ENCODE data around the gene TMEM61. TPM values are rescaled to one million over a fixed set of nuclear protein-coding genes. Genes with fewer than 3 reads are reported as not detected.

The TMEM61 gene
- total RNA-seq, 1 experiment from 2014 or later: 0.95 TPM

- Histone ChIP-seq H3K9me2 (replicated peaks; ENCODE audit: low read length) (no peaks in the 10 kb centered on the region), H3K4me2 (ENCODE audit: low read length) (no peak overlapping the region), H3K4me1 (ENCODE audit: insufficient read depth, low read length) (no peaks in the 10 kb centered on the region), H3K27ac (ENCODE audit: low read length) (no peak overlapping the region), H3F3A (ENCODE audit: low read length, unreplicated experiment) (no peaks in the 10 kb centered on the region), H3K27me3 (ENCODE audit: low read length) (no peaks in the 10 kb centered on the region), H3K9ac (ENCODE audit: low read length) (no peak overlapping the region), H3K9me3 (ENCODE audit: low read length) (no peaks in the 10 kb centered on the region), H3K79me2 (ENCODE audit: low read length) (no peaks in the 10 kb centered on the region), H3K36me3 (ENCODE audit: low read depth, low read length) (no peaks in the 10 kb centered on the region), H3K4me3 (ENCODE audit: low read length) (no peak overlapping the region), H2AFZ (ENCODE audit: low read length) (no peak overlapping the region), H4K20me1 (ENCODE audit: low read length) (no peaks in the 10 kb centered on the region)
- no TSS peak for BruUV-seq (replicated peaks)
- no peak for ATAC-seq
- CTCF ChIA-PET: no interaction called here
- POLR2A ChIA-PET (ENCODE audit: unreplicated experiment): no interaction called here
- intact Hi-C loops (cut with micrococcal nuclease): no loop called here
- no peak for DNase-seq
- TF ChIP-seq EZH2 (IDR thresholded peaks at IDR 0.05; ENCODE audit: low read length, unreplicated experiment): no peak
- no peak for TF ChIP-seq EZH2phosphoT487 (IDR thresholded peaks at IDR 0.05; ENCODE audit: borderline replicate concordance, low read length)
- TF ChIP-seq, protein P1, sequence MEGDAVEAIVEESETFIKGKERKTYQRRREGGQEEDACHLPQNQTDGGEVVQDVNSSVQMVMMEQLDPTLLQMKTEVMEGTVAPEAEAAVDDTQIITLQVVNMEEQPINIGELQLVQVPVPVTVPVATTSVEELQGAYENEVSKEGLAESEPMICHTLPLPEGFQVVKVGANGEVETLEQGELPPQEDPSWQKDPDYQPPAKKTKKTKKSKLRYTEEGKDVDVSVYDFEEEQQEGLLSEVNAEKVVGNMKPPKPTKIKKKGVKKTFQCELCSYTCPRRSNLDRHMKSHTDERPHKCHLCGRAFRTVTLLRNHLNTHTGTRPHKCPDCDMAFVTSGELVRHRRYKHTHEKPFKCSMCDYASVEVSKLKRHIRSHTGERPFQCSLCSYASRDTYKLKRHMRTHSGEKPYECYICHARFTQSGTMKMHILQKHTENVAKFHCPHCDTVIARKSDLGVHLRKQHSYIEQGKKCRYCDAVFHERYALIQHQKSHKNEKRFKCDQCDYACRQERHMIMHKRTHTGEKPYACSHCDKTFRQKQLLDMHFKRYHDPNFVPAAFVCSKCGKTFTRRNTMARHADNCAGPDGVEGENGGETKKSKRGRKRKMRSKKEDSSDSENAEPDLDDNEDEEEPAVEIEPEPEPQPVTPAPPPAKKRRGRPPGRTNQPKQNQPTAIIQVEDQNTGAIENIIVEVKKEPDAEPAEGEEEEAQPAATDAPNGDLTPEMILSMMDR (conservative IDR thresholded peaks at IDR 0.05; ENCODE audit: low read depth, low read length): no peak
Measured at GRCh38 chr1:54991939-54992338, 11.5 kb downstream of the TMEM61 start.

GRCh38 chr1:54993140-54993539 lies 12.7 kb downstream of the TMEM61 start:
- DNase-seq: no peak
- no TSS peak for BruUV-seq (replicated peaks)
- H3K9me3 ChIP-seq (ENCODE audit: low read length): no peaks in the 10 kb centered on the region
- no peak overlapping the region for H3K27ac ChIP-seq (ENCODE audit: low read length)
- no peak overlapping the region for H3K9ac ChIP-seq (ENCODE audit: low read length)
- intact Hi-C loops (cut with micrococcal nuclease): no loop called here
- H4K20me1 ChIP-seq (ENCODE audit: low read length): no peaks in the 10 kb centered on the region
- H3K4me3 ChIP-seq (ENCODE audit: low read length): no peak overlapping the region
- no peaks in the 10 kb centered on the region for H3K36me3 ChIP-seq (ENCODE audit: low read depth, low read length)
- no peaks in the 10 kb centered on the region for H3K4me1 ChIP-seq (ENCODE audit: insufficient read depth, low read length)
- TF ChIP-seq EZH2 (IDR thresholded peaks at IDR 0.05; ENCODE audit: low read length, unreplicated experiment) (no peak), EZH2phosphoT487 (IDR thresholded peaks at IDR 0.05; ENCODE audit: borderline replicate concordance, low read length) (no peak)
- TF ChIP-seq, protein P1 (conservative IDR thresholded peaks at IDR 0.05; ENCODE audit: low read depth, low read length): no peak
- H3K9me2 ChIP-seq (replicated peaks; ENCODE audit: low read length): no peaks in the 10 kb centered on the region
- H2AFZ ChIP-seq (ENCODE audit: low read length): no peak overlapping the region
- H3K79me2 ChIP-seq (ENCODE audit: low read length): no peaks in the 10 kb centered on the region
- no peaks in the 10 kb centered on the region for H3K27me3 ChIP-seq (ENCODE audit: low read length)
- no peak overlapping the region for H3K4me2 ChIP-seq (ENCODE audit: low read length)
- ChIA-PET CTCF (no interaction called here), POLR2A (ENCODE audit: unreplicated experiment) (no interaction called here)
- H3F3A ChIP-seq (ENCODE audit: low read length, unreplicated experiment): no peaks in the 10 kb centered on the region
- ATAC-seq: no peak

DNA sequence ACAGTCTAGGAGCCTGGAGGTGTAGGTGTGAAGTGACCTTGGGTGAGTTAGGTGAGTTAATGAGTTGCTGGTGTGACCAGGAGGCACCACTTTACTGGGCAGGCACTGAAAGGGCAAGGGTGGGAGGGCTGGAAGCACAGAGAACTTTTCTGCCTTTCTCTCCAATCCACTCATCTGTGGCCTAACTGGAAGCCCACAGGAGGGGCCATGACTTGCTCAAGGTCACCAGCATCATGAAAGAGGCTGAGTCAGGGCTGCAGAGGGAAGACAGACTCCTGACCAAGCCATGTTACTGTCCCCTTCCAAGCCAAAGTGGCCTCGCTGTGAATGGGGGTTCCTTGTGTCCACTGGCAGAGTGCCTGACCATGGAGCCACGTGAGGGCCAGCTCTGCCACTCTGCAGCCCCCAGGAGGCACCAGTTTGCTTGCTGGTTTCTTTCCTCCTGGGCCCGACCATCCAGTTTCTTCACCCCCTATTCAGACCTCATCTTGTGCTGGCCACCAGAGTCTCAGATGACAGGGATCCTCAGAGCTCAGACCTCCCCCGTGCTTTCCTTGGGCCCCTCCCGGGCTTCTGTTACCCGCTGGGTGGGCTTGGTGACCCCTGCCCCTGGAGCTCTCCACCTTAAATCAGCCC lies 14.0 kb downstream of the TMEM61 start:
- CTCF ChIA-PET: interaction anchor here (1.1 kb wide), 1 partner anchor 44 kb away, joined by 4 read pairs; no protein-coding TSS in a partner anchor

More for the DNA sequence above, 14.0 kb downstream of the TMEM61 start:
- no peaks in the 10 kb centered on the region for H3K9me3 ChIP-seq (ENCODE audit: low read length)
- H2AFZ ChIP-seq (ENCODE audit: low read length): no peak overlapping the region
- no peaks in the 10 kb centered on the region for H4K20me1 ChIP-seq (ENCODE audit: low read length)
- H3K27ac ChIP-seq (ENCODE audit: low read length): no peak overlapping the region
- no TSS peak for BruUV-seq (replicated peaks)
- no peaks in the 10 kb centered on the region for H3K9me2 ChIP-seq (replicated peaks; ENCODE audit: low read length)
- H3K4me1 ChIP-seq (ENCODE audit: insufficient read depth, low read length): no peaks in the 10 kb centered on the region
- H3F3A ChIP-seq (ENCODE audit: low read length, unreplicated experiment): no peaks in the 10 kb centered on the region
- intact Hi-C loops (cut with micrococcal nuclease): no loop called here
- no peak for TF ChIP-seq EZH2phosphoT487 (IDR thresholded peaks at IDR 0.05; ENCODE audit: borderline replicate concordance, low read length)
- TF ChIP-seq, protein P1 (conservative IDR thresholded peaks at IDR 0.05; ENCODE audit: low read depth, low read length): no peak
- TF ChIP-seq EZH2 (IDR thresholded peaks at IDR 0.05; ENCODE audit: low read length, unreplicated experiment): no peak
- H3K4me3 ChIP-seq (ENCODE audit: low read length): no peak overlapping the region
- POLR2A ChIA-PET (ENCODE audit: unreplicated experiment): no interaction called here
- no peaks in the 10 kb centered on the region for H3K36me3 ChIP-seq (ENCODE audit: low read depth, low read length)
- H3K9ac ChIP-seq (ENCODE audit: low read length): no peak overlapping the region
- DNase-seq (no peak), ATAC-seq (no peak)
- H3K27me3 ChIP-seq (ENCODE audit: low read length): no peaks in the 10 kb centered on the region
- no peak overlapping the region for H3K4me2 ChIP-seq (ENCODE audit: low read length)
- no peaks in the 10 kb centered on the region for H3K79me2 ChIP-seq (ENCODE audit: low read length)

All from PC-3 (cell line).